IMR-90 (cell line): ENCODE results near the gene SLC38A8.

ENCODE experiments used
- BHLHE40 ChIP-seq: fragments of 150-350 bp; IDR thresholded peaks from 2 replicates; pipeline ENCODE4 v1.6.1; 2016; ENCODE audit warnings: mild to moderate bottlenecking, low read depth, low read length
- CEBPB ChIP-seq: IDR thresholded peaks from 2 replicates; pipeline ENCODE4 v1.6.1; 2012; ENCODE audit warnings: low read depth, low read length, improper control_type of control experiment
- FOS ChIP-seq: fragments of 150-350 bp; IDR thresholded peaks from 2 replicates; pipeline ENCODE4 v1.6.1; 2016; ENCODE audit warnings: low read depth, low read length
- POLR2A ChIP-seq: IDR thresholded peaks from 2 replicates; pipeline ENCODE4 v1.6.1; 2012; ENCODE audit warnings: mild to moderate bottlenecking, low read depth, low read length
- RAD21 ChIP-seq: IDR thresholded peaks from 2 replicates; pipeline ENCODE4 v1.6.1; 2012; ENCODE audit warnings: low read length, improper control_type of control experiment
- RCOR1 ChIP-seq: IDR thresholded peaks from 2 replicates; pipeline ENCODE4 v1.6.1; 2012; ENCODE audit warnings: mild to moderate bottlenecking, low read length, improper control_type of control experiment; ENCODE audit not compliant: insufficient replicate concordance
- RFX5 ChIP-seq: IDR thresholded peaks from 2 replicates; pipeline ENCODE4 v1.8.0; 2012; ENCODE audit warnings: low read depth, mild to moderate bottlenecking, low read length, moderate library complexity
- TF ChIP-seq, protein P1 (sequence below): conservative IDR thresholded peaks from 2 replicates; pipeline ENCODE4 v1.5.1; 2012; ENCODE audit warnings: mild to moderate bottlenecking, low read depth, low read length, improper control_type of control experiment
- TF ChIP-seq, protein P2 (sequence below): fragments of 150-350 bp; IDR thresholded peaks from 2 replicates; pipeline ENCODE4 v1.6.1; 2017; ENCODE audit warnings: mild to moderate bottlenecking, antibody characterized with exemption, low read length, low read depth
- TF ChIP-seq, protein P3 (sequence below): fragments of 150-350 bp; IDR thresholded peaks from 2 replicates; pipeline ENCODE4 v1.6.1; 2016; ENCODE audit warnings: low read depth, mild to moderate bottlenecking, low read length, moderate library complexity, borderline replicate concordance

DNA sequence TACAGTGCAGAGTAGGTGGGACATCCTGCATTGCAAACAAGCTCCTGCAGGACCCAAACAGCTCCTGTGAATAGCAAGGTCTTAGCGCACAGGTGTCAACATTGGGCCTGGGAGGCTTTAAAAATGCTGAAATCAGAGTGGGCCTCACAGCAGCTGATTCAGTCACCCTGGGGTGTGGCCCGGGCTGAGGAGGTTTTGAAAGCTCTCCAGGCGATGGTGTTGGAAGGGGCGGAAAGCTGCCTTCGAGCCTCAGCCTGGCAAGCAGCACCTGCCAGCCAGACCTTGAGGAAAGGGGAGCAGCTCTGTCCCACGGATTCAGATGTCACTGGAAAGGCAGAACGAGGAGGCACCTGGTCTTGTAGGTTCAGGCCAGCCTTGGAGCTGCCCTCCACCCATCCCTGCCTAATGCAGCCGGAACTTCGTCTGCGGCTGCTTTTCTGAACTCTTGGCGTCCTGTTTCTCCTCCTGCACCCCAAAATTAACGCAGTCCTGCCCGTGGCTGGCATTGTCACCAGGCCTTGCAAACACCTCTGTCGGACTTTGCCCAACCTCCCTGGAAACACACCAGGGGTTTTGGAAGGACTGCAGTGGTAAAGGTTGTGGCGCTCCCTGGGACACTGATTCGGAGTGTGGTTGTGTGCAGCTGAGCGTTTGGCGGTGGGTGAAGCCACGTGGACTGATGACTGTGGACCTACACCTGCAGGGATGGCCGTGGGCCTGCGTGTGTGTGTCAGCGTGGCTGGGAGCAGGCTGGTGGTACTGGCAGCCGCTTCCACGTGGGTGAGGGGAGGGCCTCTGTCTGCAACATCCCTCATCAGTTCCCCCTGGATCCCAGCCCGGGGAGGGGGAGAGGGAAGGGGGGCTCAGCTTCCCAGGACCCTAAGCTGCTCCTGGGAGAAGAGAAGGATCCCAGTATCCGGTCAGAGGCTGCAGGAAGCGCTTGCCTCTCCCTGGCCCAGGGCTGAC is 71.1 kb downstream of the SLC38A8 start:
- TF ChIP-seq, protein P1, sequence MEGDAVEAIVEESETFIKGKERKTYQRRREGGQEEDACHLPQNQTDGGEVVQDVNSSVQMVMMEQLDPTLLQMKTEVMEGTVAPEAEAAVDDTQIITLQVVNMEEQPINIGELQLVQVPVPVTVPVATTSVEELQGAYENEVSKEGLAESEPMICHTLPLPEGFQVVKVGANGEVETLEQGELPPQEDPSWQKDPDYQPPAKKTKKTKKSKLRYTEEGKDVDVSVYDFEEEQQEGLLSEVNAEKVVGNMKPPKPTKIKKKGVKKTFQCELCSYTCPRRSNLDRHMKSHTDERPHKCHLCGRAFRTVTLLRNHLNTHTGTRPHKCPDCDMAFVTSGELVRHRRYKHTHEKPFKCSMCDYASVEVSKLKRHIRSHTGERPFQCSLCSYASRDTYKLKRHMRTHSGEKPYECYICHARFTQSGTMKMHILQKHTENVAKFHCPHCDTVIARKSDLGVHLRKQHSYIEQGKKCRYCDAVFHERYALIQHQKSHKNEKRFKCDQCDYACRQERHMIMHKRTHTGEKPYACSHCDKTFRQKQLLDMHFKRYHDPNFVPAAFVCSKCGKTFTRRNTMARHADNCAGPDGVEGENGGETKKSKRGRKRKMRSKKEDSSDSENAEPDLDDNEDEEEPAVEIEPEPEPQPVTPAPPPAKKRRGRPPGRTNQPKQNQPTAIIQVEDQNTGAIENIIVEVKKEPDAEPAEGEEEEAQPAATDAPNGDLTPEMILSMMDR, result no peak
- TF ChIP-seq, protein P2, sequence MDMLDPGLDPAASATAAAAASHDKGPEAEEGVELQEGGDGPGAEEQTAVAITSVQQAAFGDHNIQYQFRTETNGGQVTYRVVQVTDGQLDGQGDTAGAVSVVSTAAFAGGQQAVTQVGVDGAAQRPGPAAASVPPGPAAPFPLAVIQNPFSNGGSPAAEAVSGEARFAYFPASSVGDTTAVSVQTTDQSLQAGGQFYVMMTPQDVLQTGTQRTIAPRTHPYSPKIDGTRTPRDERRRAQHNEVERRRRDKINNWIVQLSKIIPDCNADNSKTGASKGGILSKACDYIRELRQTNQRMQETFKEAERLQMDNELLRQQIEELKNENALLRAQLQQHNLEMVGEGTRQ, result no peak
- TF ChIP-seq POLR2A (no peak), FOS (no peak), RFX5 (no peak), BHLHE40 (no peak), RCOR1 (no peak), CEBPB (no peak), RAD21 (no peak)
- TF ChIP-seq, protein P3, sequence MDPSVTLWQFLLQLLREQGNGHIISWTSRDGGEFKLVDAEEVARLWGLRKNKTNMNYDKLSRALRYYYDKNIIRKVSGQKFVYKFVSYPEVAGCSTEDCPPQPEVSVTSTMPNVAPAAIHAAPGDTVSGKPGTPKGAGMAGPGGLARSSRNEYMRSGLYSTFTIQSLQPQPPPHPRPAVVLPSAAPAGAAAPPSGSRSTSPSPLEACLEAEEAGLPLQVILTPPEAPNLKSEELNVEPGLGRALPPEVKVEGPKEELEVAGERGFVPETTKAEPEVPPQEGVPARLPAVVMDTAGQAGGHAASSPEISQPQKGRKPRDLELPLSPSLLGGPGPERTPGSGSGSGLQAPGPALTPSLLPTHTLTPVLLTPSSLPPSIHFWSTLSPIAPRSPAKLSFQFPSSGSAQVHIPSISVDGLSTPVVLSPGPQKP, result no peak
